ENCODE measurements around the gene RNMT. TPM values are rescaled to one million over a fixed set of nuclear protein-coding genes. Genes with fewer than 3 reads are reported as not detected.
A peak's percentile ranks its signal among the peaks of the same experiment; 100 is the strongest.
"Not testable (repeated sequence)": the region's sequence is repeated elsewhere in the genome, so short reads cannot be mapped to it uniquely, and the experiment has no call there.

RNMT gene
- total and polyA plus RNA-seq, 4 donors: 6.1 to 30.2 (median 17.0) TPM

GRCh38 chr18:13720847-13721246, 5.6 kb upstream of the RNMT start:
- peaks cover 1% of the 10 kb centered on the region for H3K9me3 ChIP-seq (ENCODE audit: control insufficient read depth, low read length)
- 89 to 90% methylated on average over 1 of the region's 1 CpG for WGBS, 2 donors
- no peak overlapping the region for H3K27ac ChIP-seq (ENCODE audit: low read depth in 1 of 2, low read length in 2 of 2)
- intact Hi-C loops (cut with DNase I): loop anchor here (5.0 to 10.0 kb wide), 2 partner anchors 154 to 156 kb away; no protein-coding TSS in a partner anchor
- H3K4me3 ChIP-seq (ENCODE audit: low read length in 2 of 2): no peak overlapping the region
- no peak for ATAC-seq (ENCODE audit: low FRiP score)
- no peaks in the 10 kb centered on the region for H3K27me3 ChIP-seq (ENCODE audit: control insufficient read depth in 1 of 2, insufficient read depth in 2 of 2, low read length in 1 of 2)
- no peaks in the 10 kb centered on the region for H3K4me1 ChIP-seq (ENCODE audit: control insufficient read depth in 1 of 2, insufficient read depth in 2 of 2, low read length in 2 of 2)
- no peak for DNase-seq
- peaks cover 0 to 2% of the 10 kb centered on the region in 2 donors for H3K36me3 ChIP-seq (ENCODE audit: control insufficient read depth in 1 of 2, insufficient read depth in 2 of 2, low read length in 1 of 2)

GRCh38 chr18:13725566-13726231, 774 bp upstream of the RNMT start:
- no peak for DNase-seq
- ATAC-seq (ENCODE audit: low FRiP score): peak; percentile 4
- no peak overlapping the region for H3K27ac ChIP-seq (ENCODE audit: low read depth in 1 of 2, low read length in 2 of 2)
- peaks cover 0 to 3% of the 10 kb centered on the region in 2 donors for H3K4me1 ChIP-seq (ENCODE audit: control insufficient read depth in 1 of 2, insufficient read depth in 2 of 2, low read length in 2 of 2)
- H3K36me3 ChIP-seq (ENCODE audit: control insufficient read depth in 1 of 2, insufficient read depth in 2 of 2, low read length in 1 of 2): no peaks in the 10 kb centered on the region
- no peaks in the 10 kb centered on the region for H3K27me3 ChIP-seq (ENCODE audit: control insufficient read depth in 1 of 2, insufficient read depth in 2 of 2, low read length in 1 of 2)
- WGBS, 2 donors: 5 to 6% methylated on average over 32 to 35 of the region's 35 CpGs
- peak overlapping the region; percentile 45 to 90 for H3K4me3 ChIP-seq (ENCODE audit: low read length in 2 of 2)
- intact Hi-C loops (cut with DNase I): loop anchor here in 1 of 2 donors (5.0 to 10.0 kb wide), 4 partner anchors 38 to 508 kb away; partner anchors contain the start of gene LDLRAD4
- no peaks in the 10 kb centered on the region for H3K9me3 ChIP-seq (ENCODE audit: control insufficient read depth, low read length)

GRCh38 chr18:13726972-13727331, 479 bp downstream of the RNMT start:
- intact Hi-C loops (cut with DNase I): loop anchor here in 1 of 2 donors (5.0 to 10.0 kb wide), 4 partner anchors 40 to 510 kb away; partner anchors contain the start of gene LDLRAD4
- Histone ChIP-seq H3K27me3 (ENCODE audit: control insufficient read depth in 1 of 2, insufficient read depth in 2 of 2, low read length in 1 of 2) (no peaks in the 10 kb centered on the region), H3K36me3 (ENCODE audit: control insufficient read depth in 1 of 2, insufficient read depth in 2 of 2, low read length in 1 of 2) (no peaks in the 10 kb centered on the region), H3K4me1 (ENCODE audit: control insufficient read depth in 1 of 2, insufficient read depth in 2 of 2, low read length in 2 of 2) (peaks cover 0 to 3% of the 10 kb centered on the region in 2 donors), H3K27ac (ENCODE audit: low read depth in 1 of 2, low read length in 2 of 2) (peak overlapping the region; percentile 49 to 84), H3K9me3 (ENCODE audit: control insufficient read depth, low read length) (no peaks in the 10 kb centered on the region), H3K4me3 (ENCODE audit: low read length in 2 of 2) (peak overlapping the region; percentile 71 to 90)
- DNase-seq (peak; percentile 79 to 84), ATAC-seq (ENCODE audit: low FRiP score) (peak; percentile 72)
- 0 to 1% methylated on average over 30 of the region's 30 CpGs for WGBS, 2 donors

- H3K27ac ChIP-seq (ENCODE audit: low read depth in 1 of 2, low read length in 2 of 2): no peak overlapping the region
- no peaks in the 10 kb centered on the region for H3K9me3 ChIP-seq (ENCODE audit: control insufficient read depth, low read length)
- no peaks in the 10 kb centered on the region for H3K27me3 ChIP-seq (ENCODE audit: control insufficient read depth in 1 of 2, insufficient read depth in 2 of 2, low read length in 1 of 2)
- DNase-seq (no peak), ATAC-seq (ENCODE audit: low FRiP score) (no peak)
- intact Hi-C loops (cut with DNase I): no loop called here
- H3K36me3 ChIP-seq (ENCODE audit: control insufficient read depth in 1 of 2, insufficient read depth in 2 of 2, low read length in 1 of 2): no peaks in the 10 kb centered on the region
- WGBS, 2 donors: 91 to 92% methylated on average over 1 of the region's 1 CpG
- H3K4me1 ChIP-seq (ENCODE audit: control insufficient read depth in 1 of 2, insufficient read depth in 2 of 2, low read length in 2 of 2): peaks cover 0 to 3% of the 10 kb centered on the region in 2 donors
- H3K4me3 ChIP-seq (ENCODE audit: low read length in 2 of 2): no peak overlapping the region
Measured at GRCh38 chr18:13730481-13730880, 4.0 kb downstream of the RNMT start.

GRCh38 chr18:13735681-13736080, 9.2 kb downstream of the RNMT start:
- ATAC-seq (ENCODE audit: low FRiP score) (no peak), DNase-seq (no peak)
- Histone ChIP-seq H3K9me3 (ENCODE audit: control insufficient read depth, low read length) (no peaks in the 10 kb centered on the region), H3K4me1 (ENCODE audit: control insufficient read depth in 1 of 2, insufficient read depth in 2 of 2, low read length in 2 of 2) (no peaks in the 10 kb centered on the region), H3K4me3 (ENCODE audit: low read length in 2 of 2) (no peak overlapping the region), H3K36me3 (ENCODE audit: control insufficient read depth in 1 of 2, insufficient read depth in 2 of 2, low read length in 1 of 2) (peaks cover 0 to 3% of the 10 kb centered on the region in 2 donors), H3K27me3 (ENCODE audit: control insufficient read depth in 1 of 2, insufficient read depth in 2 of 2, low read length in 1 of 2) (no peaks in the 10 kb centered on the region), H3K27ac (ENCODE audit: low read depth in 1 of 2, low read length in 2 of 2) (no peak overlapping the region)
- WGBS, 2 donors: 67 to 72% methylated on average over 2 of the region's 2 CpGs
- intact Hi-C loops (cut with DNase I): no loop called here

- H3K27me3 ChIP-seq (ENCODE audit: control insufficient read depth in 1 of 2, insufficient read depth in 2 of 2, low read length in 1 of 2): no peaks in the 10 kb centered on the region
- peaks cover 12 to 13% of the 10 kb centered on the region in 2 donors for H3K36me3 ChIP-seq (ENCODE audit: control insufficient read depth in 1 of 2, insufficient read depth in 2 of 2, low read length in 1 of 2)
- intact Hi-C loops (cut with DNase I): no loop called here
- H3K4me3 ChIP-seq (ENCODE audit: low read length in 2 of 2): no peak overlapping the region
- no peak for ATAC-seq (ENCODE audit: low FRiP score)
- H3K9me3 ChIP-seq (ENCODE audit: control insufficient read depth, low read length): no peaks in the 10 kb centered on the region
- no peak overlapping the region for H3K27ac ChIP-seq (ENCODE audit: low read depth in 1 of 2, low read length in 2 of 2)
- DNase-seq: no peak
- WGBS, 2 donors: 63 to 73% methylated on average over 3 of the region's 3 CpGs
- H3K4me1 ChIP-seq (ENCODE audit: control insufficient read depth in 1 of 2, insufficient read depth in 2 of 2, low read length in 2 of 2): no peaks in the 10 kb centered on the region
Measured at GRCh38 chr18:13745696-13746095, 19.2 kb downstream of the RNMT start.

GRCh38 chr18:13746633-13747032, 20.2 kb downstream of the RNMT start:
- H3K4me1 ChIP-seq (ENCODE audit: control insufficient read depth in 1 of 2, insufficient read depth in 2 of 2, low read length in 2 of 2): no peaks in the 10 kb centered on the region
- peaks cover 12 to 13% of the 10 kb centered on the region in 2 donors for H3K36me3 ChIP-seq (ENCODE audit: control insufficient read depth in 1 of 2, insufficient read depth in 2 of 2, low read length in 1 of 2)
- DNase-seq (no peak), ATAC-seq (ENCODE audit: low FRiP score) (no peak)
- no peaks in the 10 kb centered on the region for H3K27me3 ChIP-seq (ENCODE audit: control insufficient read depth in 1 of 2, insufficient read depth in 2 of 2, low read length in 1 of 2)
- intact Hi-C loops (cut with DNase I): no loop called here
- H3K27ac ChIP-seq (ENCODE audit: low read depth in 1 of 2, low read length in 2 of 2): no peak overlapping the region
- 80 to 82% methylated on average over 3 of the region's 3 CpGs for WGBS, 2 donors
- no peaks in the 10 kb centered on the region for H3K9me3 ChIP-seq (ENCODE audit: control insufficient read depth, low read length)
- H3K4me3 ChIP-seq (ENCODE audit: low read length in 2 of 2): no peak overlapping the region

GRCh38 chr18:13751599-13751998, 25.1 kb downstream of the RNMT start:
- not testable (repeated sequence) for ATAC-seq (ENCODE audit: low FRiP score)

GRCh38 chr18:13756261-13756660, 29.8 kb downstream of the RNMT start:
- H3K27ac ChIP-seq (ENCODE audit: low read depth in 1 of 2, low read length in 2 of 2): no peak overlapping the region
- no peaks in the 10 kb centered on the region for H3K4me1 ChIP-seq (ENCODE audit: control insufficient read depth in 1 of 2, insufficient read depth in 2 of 2, low read length in 2 of 2)
- WGBS, 2 donors: 95 to 96% methylated on average over 2 of the region's 2 CpGs
- ATAC-seq (ENCODE audit: low FRiP score) (no peak), DNase-seq (no peak)
- H3K27me3 ChIP-seq (ENCODE audit: control insufficient read depth in 1 of 2, insufficient read depth in 2 of 2, low read length in 1 of 2): no peaks in the 10 kb centered on the region
- peaks cover 10 to 11% of the 10 kb centered on the region in 2 donors for H3K36me3 ChIP-seq (ENCODE audit: control insufficient read depth in 1 of 2, insufficient read depth in 2 of 2, low read length in 1 of 2)
- no peak overlapping the region for H3K4me3 ChIP-seq (ENCODE audit: low read length in 2 of 2)
- intact Hi-C loops (cut with DNase I): no loop called here
- H3K9me3 ChIP-seq (ENCODE audit: control insufficient read depth, low read length): no peaks in the 10 kb centered on the region

More at GRCh38 chr18:13751599-13751998, 25.1 kb downstream of the RNMT start:
- peaks cover 10 to 11% of the 10 kb centered on the region in 2 donors for H3K36me3 ChIP-seq (ENCODE audit: control insufficient read depth in 1 of 2, insufficient read depth in 2 of 2, low read length in 1 of 2)
- DNase-seq; H3K4me3 ChIP-seq (ENCODE audit: low read length in 2 of 2); H3K9me3 ChIP-seq (ENCODE audit: control insufficient read depth, low read length); H3K27ac ChIP-seq (ENCODE audit: low read depth in 1 of 2, low read length in 2 of 2); H3K4me1 ChIP-seq (ENCODE audit: control insufficient read depth in 1 of 2, insufficient read depth in 2 of 2, low read length in 2 of 2); intact Hi-C loops (cut with DNase I); H3K27me3 ChIP-seq (ENCODE audit: control insufficient read depth in 1 of 2, insufficient read depth in 2 of 2, low read length in 1 of 2): not testable (repeated sequence)
- WGBS, 2 donors: 87 to 96% methylated on average over 3 of the region's 3 CpGs
